NOMO-1 (cell line): Measurements from ENCODE around the gene OTULINL.

Experiments used
- DNase-seq, 2 experiments: peaks; one replicate each; lab custom pipeline; 2025; ENCODE audit not compliant: unreplicated experiment in 2 of 2; lab: John Stamatoyannopoulos, UW

Gene OTULINL

GRCh38 chr5:14576206-14576605, 5.4 kb upstream of the OTULINL start:
- DNase-seq: no peak

DNA sequence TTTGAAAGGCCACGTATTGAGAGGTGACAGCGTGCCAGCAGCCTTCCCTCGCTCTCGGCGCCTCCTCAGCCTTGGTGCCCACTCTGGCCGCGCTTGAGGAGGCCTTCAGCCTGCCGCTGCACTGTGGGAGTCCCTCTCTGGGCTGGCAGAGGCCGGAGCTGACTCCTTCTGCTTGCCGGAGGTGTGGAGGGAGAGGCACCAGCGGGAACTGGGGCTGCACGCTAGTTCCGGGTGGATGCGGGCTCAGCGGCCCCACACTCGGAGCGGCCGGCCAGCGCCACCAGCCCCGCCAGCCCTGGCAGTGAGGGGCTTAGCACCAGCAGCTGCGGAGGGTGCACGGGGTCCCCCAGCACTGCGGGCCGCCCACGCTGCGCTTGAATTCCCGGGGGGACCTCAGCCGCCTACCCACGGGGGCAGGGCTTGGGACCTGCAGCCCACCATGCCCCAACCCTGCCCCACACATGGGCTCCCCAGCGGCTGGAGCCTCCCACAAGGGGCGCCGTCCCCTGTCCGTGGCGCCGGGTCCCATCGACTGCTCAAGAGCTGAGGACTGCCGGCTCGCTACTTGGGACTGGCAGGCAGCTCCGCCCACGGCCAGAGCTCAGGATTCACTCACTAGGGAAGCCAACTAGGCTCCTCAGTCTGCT, 4.4 kb upstream of the OTULINL start:
- no peak for DNase-seq

DNA sequence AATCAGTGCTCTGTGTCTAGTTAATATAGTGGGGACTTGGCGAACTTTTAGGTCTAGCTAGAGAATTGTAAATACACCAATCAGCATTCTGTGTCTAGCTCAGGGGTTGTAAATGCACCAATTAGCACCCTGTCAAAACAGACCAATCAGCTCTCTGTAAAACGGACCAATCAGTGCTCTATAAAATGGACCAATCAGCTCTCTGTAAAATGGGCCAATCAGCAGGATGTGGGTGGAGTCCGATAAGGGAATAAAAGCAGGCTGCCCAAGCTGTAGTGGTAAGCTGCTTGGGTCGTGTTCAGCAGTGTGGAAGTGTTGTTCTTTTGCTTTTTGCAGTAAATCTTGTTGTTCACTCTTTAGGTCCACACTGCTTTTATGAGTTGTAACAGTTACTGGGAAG, 3.6 kb upstream of the OTULINL start:
- no peak for DNase-seq

DNA sequence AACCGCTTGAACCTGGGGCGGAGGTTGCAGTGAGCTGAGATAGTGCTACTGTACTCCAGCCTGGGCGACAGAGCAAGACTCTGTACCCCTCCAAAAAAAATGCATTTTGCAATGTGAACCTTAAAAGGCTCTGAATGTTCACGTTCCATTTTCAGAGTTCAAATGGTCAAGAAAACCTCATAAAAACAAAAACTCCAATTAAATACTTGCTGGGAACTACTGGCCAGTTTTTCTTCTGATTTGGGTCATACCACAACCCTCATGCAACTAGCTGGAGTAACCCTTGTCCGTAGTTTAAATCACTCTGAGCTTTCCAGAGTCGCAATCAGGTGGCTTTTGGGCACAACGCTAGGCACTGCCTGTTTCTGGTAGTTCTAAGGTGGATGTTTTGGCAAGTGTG, 2.3 kb upstream of the OTULINL start:
- no peak for DNase-seq

DNA sequence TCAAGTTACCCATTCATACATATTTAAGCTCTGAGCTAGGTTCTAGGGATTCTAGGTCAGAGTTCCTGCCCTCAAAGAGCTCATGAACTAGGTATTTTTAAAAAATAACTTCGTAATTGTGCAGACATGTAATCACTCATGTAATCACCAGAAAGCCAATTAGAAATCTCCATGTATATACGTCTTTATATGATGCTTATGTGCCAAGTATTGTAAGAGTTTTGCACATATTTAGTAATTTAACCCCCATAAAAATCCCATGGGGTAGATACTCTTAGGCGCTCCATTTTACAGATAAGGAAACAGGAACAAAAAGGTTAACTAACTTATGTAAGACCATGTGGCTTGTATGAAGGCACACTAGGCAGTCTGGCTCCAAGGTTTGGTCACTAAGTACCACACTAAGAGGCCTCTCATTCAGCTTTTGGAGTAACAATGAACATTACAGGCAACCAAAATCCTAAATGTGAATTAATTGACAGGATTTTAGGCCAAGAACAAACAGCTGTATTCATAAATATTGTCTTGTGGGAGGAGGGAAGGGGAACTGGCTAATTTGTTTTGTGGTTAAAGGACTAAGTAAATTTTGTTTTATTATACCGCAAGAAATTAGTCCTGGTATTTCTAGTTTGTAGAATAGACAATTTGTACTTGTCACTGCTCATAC, 1.7 kb upstream of the OTULINL start:
- DNase-seq: peak; percentile 74 to 78

DNA sequence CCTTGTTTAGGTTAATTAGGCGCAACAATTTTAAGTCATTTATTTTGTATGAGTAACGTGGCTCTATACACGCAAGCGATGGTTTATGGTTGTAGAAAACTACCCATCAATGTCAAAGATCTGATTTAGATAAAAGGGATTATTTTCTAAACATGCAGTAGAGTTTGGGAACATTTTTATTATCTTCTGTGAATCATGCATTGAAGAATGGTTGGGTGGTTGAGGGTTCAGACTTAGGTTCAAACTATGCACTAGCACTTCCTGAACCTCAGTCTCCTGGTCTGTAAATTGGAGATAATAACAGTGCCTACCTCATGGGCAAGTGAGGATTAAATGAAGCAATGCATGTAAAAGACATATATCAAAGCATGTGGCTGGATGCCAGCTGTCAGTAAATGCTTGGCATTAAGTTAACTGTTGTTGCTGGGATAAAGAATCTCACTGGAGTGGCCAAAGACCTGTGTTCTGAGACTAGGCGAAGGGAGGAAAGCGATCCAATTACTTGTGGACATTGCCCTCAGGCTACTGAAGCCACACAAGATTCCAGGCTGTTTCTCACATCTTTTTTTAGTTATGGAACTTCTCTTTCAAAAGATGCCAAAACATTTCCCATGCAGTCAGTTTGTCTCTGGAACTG, 1.1 kb upstream of the OTULINL start:
- DNase-seq: no peak

GRCh38 chr5:14581891-14582796, 552 bp downstream of the OTULINL start:
- peak; percentile 77 to 79 for DNase-seq

GRCh38 chr5:14582797-14583137, 1.2 kb downstream of the OTULINL start:
- no peak for DNase-seq

- no peak for DNase-seq
Measured at GRCh38 chr5:14584848-14585247, 3.3 kb downstream of the OTULINL start.

GRCh38 chr5:14587150-14587549, 5.6 kb downstream of the OTULINL start:
- peak; percentile 89 to 95 for DNase-seq

DNA sequence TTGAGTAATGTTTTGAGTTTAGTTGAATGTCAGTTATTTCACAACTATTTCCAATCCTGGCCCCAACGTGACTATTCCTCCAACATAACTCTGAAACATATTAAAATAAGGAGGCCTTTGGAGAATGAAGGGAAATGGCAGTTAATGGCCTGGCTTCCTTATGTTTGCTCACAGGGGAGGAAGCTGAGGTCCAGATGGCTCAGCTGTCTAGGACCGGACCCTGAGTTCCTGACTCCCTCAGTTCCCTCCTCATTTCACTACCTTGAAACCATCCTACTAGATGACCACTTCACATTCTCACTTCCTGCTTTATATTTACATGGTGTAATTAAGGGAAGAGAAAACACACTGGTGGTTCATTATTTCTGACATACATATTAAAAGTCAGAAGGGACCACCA, 6.6 kb downstream of the OTULINL start:
- DNase-seq: peak; percentile 88 to 100

- peak in 1 of 2 experiments; percentile 20 for DNase-seq
Measured at GRCh38 chr5:14588758-14589543, 7.4 kb downstream of the OTULINL start.

DNA sequence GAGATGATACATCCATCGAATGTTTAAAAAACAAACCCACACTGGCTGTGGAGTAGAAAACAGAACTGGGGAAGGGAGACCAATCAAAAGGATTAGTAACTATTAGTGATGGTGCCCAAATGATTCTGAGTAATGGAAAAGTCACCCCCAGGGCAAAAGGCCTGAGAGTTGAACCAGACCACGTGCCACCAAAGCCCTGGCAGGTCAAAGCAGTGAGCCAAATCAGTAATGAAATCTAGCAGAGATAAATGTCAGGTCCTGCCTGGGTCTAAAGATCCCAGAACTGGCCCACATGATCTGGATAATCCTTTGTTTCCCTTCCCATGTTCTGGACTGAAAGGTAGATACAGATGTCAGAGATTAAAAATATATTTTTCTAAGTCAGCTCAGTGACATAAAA, 9.4 kb downstream of the OTULINL start:
- DNase-seq: no peak

DNA sequence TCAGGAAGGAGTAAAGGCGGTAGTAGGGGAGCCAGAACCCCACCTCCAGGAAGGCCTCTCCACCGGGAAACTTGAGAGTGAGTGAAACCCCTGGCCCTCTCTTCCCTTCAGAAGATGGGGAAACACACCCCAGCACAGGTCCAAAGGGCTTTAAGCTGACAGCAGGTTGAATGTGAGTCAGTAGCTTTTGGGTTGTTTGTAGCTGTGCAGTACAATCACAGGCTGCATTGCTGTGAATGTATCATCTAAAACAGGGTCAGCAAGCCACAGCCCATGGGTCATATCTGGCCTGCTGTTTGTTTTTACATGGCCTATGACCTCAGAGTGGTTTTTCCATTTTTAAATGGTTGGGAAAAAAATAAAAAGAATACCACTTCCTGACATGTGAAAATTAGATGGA, 10.0 kb downstream of the OTULINL start:
- DNase-seq: no peak

DNA sequence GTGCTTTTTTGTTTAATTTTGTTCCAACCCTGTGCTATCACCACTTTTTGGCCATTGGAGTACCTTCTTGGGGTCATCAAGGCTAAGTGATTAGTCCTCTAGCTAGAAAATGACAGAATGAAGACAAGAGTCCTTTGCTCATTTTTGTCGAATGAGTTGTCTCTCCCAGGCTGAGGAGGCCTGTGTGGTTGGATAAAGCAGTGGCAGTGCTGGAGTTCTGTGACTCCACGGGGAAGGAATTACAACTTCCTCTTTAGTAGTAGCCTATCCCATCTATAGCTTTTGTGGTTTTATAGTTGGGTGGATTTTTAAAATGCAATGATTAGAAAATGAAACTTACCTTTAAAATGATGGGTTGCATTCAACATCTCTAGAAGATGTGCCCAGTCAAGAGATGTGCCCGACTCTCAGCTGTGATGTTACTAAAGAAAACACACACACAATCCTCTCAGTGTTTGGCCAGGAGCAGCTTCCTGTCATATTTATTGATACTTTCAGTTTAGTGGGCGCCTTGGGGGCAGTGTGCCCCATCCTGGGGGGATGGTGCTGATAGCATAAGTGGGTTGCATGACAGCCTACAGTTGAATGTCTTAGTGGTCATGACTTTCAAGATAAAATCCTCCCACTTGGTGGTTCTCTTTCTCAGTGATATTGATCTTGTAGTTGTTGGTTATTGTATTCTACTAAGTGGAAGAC, 11.9 kb downstream of the OTULINL start:
- DNase-seq: peak in 1 of 2 experiments; percentile 28

GRCh38 chr5:14594378-14595074, 12.9 kb downstream of the OTULINL start:
- DNase-seq: peak in 1 of 2 experiments; percentile 51

DNA sequence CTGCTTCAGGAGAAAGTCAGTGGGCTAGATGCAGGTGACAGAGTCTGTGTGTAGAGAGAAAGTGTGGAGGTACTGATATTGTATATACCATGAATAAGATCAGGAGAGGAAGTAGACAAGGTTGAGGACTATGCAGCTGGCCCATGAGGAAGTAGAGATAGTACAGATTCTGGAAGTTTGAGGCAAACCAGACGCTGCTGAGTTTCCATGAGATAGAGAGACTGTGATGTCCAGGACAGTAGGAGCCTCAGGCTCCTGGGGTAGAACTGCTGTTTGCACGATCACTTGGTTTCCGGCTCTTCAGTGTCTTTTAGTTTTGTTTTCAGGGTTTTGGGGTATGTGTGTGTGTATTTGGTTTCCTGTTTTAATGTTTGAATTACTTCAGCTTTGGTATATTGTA, 13.6 kb downstream of the OTULINL start:
- DNase-seq: peak; percentile 85 to 98

- DNase-seq: no peak
Measured at GRCh38 chr5:14595891-14596290, 14.3 kb downstream of the OTULINL start.

DNA sequence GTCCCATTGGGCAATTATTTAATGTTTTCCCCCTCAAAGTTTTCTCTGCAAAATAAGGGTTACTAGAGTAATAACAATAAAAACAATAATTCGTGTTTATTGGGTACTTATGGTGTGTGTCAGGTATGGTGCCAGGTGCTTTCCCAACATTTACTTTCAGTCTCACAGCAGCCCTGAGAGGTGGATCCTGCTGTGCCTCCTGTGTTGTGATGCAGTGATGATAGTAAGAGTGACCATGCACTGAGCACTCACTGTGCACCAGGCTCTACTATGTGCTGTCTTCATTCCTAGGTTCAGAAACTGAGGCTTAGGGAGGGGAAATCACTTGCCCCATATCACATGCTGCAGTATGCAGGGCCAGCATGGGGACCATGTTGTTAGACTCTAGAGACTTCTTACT, 15.5 kb downstream of the OTULINL start:
- DNase-seq: no peak
